SK-N-SH (cell line): ENCODE measurements around the gene OXT. TPM values are rescaled to one million over a fixed set of nuclear protein-coding genes. Genes with fewer than 3 reads are reported as not detected.

ENCODE experiments used
- CTCF ChIA-PET: fragments of 300-600, 350-600 bp; formaldehyde crosslinking; extraction: SDS; loops from one replicate; lab custom pipeline; 2021; lab: Yijun Ruan, JAX
- POLR2A ChIA-PET: fragments of 350-600 bp; sonication (Branson Sonifier 250); formaldehyde crosslinking; extraction: SDS; loops from one replicate; lab custom pipeline; 2020; ENCODE audit warnings: antibody characterized with exemption, inconsistent platforms; lab: Yijun Ruan, JAX
- DNase-seq: peaks from one replicate; pipeline ENCODE4 v3.0.0; 2012
- H2AFZ ChIP-seq: fragments of 200-600 bp; sonication (generic); 2 replicates; pipeline ENCODE4 v1.8.1; 2016; ENCODE audit warnings: antibody characterized with exemption, mild to moderate bottlenecking, low read depth
- H3F3A ChIP-seq: fragments of 200-600 bp; sonication (generic); replicated peaks from 2 replicates; pipeline ENCODE3; 2016; ENCODE audit warnings: antibody characterized with exemption, mild to moderate bottlenecking; ENCODE audit not compliant: insufficient read depth
- H3K27ac ChIP-seq, 2 experiments: fragments of 200-500 bp in 1 of 2; fragments of 200-600 bp in 1 of 2; sonication (Bioruptor generic) in 1 of 2; sonication (generic), shearing (Covaris generic) in 1 of 2; 2 replicates each; pipeline versions ENCODE4 v1.5.1 to v1.6.1; 2014 to 2016; ENCODE audit warnings: low read depth in 2 of 2, inconsistent platforms in 1 of 2, low read length in 1 of 2, mild to moderate bottlenecking in 1 of 2, mixed read lengths in 1 of 2
- H3K27me3 ChIP-seq: fragments of 200-600 bp; sonication (generic), shearing (Covaris generic); 2 replicates; pipeline ENCODE4 v1.6.1; 2016; ENCODE audit warnings: mixed run types; ENCODE audit not compliant: insufficient read depth
- H3K36me3 ChIP-seq, 2 experiments: fragments of 200-500 bp in 1 of 2; fragments of 200-600 bp in 1 of 2; sonication (Bioruptor generic) in 1 of 2; sonication (generic) in 1 of 2; replicated peaks in 1 of 2; 2 replicates each; pipeline versions ENCODE3 to v1.5.1; 2014 to 2016; ENCODE audit warnings: low read length in 1 of 2, mild to moderate bottlenecking in 1 of 2; ENCODE audit not compliant: insufficient read depth in 2 of 2, control insufficient read depth in 1 of 2
- H3K4me1 ChIP-seq, 2 experiments: fragments of 200-500 bp in 1 of 2; fragments of 200-600 bp in 1 of 2; sonication (Bioruptor generic) in 1 of 2; sonication (generic), shearing (Covaris generic) in 1 of 2; 2 replicates each; pipeline versions ENCODE4 v1.5.1 to v1.6.1; 2014 to 2016; ENCODE audit warnings: low read depth in 1 of 2, low read length in 1 of 2, mixed run types in 1 of 2; ENCODE audit not compliant: insufficient read depth in 2 of 2, control insufficient read depth in 1 of 2
- H3K4me2 ChIP-seq: fragments of 200-600 bp; sonication (generic), shearing (Covaris generic); 2 replicates; pipeline ENCODE4 v1.6.1; 2017; ENCODE audit warnings: mixed run types
- H3K4me3 ChIP-seq, 2 experiments: fragments of 200-500 bp in 1 of 2; fragments of 200-600 bp in 1 of 2; sonication (Bioruptor generic) in 1 of 2; sonication (generic), shearing (Covaris generic) in 1 of 2; 2 replicates each; pipeline versions ENCODE4 v1.5.1 to v1.8.1; 2014 to 2016; ENCODE audit warnings: low read depth in 2 of 2, inconsistent platforms in 1 of 2, low read length in 1 of 2, mild to moderate bottlenecking in 1 of 2, mixed read lengths in 1 of 2, moderate library complexity in 1 of 2
- H3K79me2 ChIP-seq: fragments of 200-600 bp; sonication (generic); 2 replicates; pipeline ENCODE4 v1.8.1; 2017; ENCODE audit warnings: mild to moderate bottlenecking; ENCODE audit not compliant: insufficient read depth
- H3K9ac ChIP-seq: fragments of 200-600 bp; sonication (generic); 2 replicates; pipeline ENCODE4 v1.6.1; 2017; ENCODE audit warnings: mixed run types
- H3K9me2 ChIP-seq: fragments of 200-600 bp; sonication (generic); 2 replicates; pipeline ENCODE4 v1.6.1; 2017; ENCODE audit warnings: mixed run types
- H3K9me3 ChIP-seq: fragments of 200-600 bp; sonication (generic); 2 replicates; pipeline ENCODE4 v1.6.1; 2017; ENCODE audit warnings: mixed run types, mild to moderate bottlenecking, moderate library complexity
- H4K20me1 ChIP-seq: fragments of 200-600 bp; sonication (generic); 2 replicates; pipeline ENCODE4 v1.6.1; 2017; ENCODE audit warnings: mild to moderate bottlenecking, mixed run types; ENCODE audit not compliant: insufficient read depth
- FOSL2 ChIP-seq: IDR thresholded peaks from 2 replicates; pipeline ENCODE4 v1.4.0; 2012; ENCODE audit warnings: low read depth, mild to moderate bottlenecking, moderate library complexity, borderline replicate concordance
- NRF1 ChIP-seq: IDR thresholded peaks from 2 replicates; pipeline ENCODE4 v1.6.1; 2012; ENCODE audit warnings: low read depth, mild to moderate bottlenecking, low read length
- POLR2AphosphoS5 ChIP-seq: IDR thresholded peaks from 2 replicates; pipeline ENCODE4 v1.6.1; 2012; ENCODE audit warnings: low read depth, low read length
- RXRA ChIP-seq: IDR thresholded peaks from 2 replicates; pipeline ENCODE4 v1.4.0; 2012; ENCODE audit warnings: low read depth, mild to moderate bottlenecking, borderline replicate concordance
- TCF12 ChIP-seq: IDR thresholded peaks from 2 replicates; pipeline ENCODE4 v1.4.0; 2012
- TEAD4 ChIP-seq: IDR thresholded peaks from 2 replicates; pipeline ENCODE4 v1.4.0; 2012; ENCODE audit warnings: mild to moderate bottlenecking, borderline replicate concordance; ENCODE audit not compliant: insufficient read depth
- WGBS: methylation state at CpG from one replicate; pipeline ENCODE4 v1.1.6; 2017; ENCODE audit warnings: low lambda C conversion rate; 5-methylcytosine and 5-hydroxymethylcytosine counted together
- polyA plus RNA-seq, 3 experiments: library from polyadenylated mRNA; depleted of rRNA; stranded (reverse); fragments of >200 nt; gene quantifications; 2 replicates each; pipeline ENCODE4 v1.2.3, GENCODE V29; 2012
- TF ChIP-seq, protein P1 (sequence below): fragments of 200-600 bp; sonication (generic); IDR thresholded peaks from 2 replicates; pipeline ENCODE4 v1.6.1; 2017; ENCODE audit warnings: antibody characterized with exemption, mild to moderate bottlenecking, moderate library complexity
- TF ChIP-seq, protein P2 (sequence below): IDR thresholded peaks from 2 replicates; pipeline ENCODE4; 2012

OXT gene
- polyA plus RNA-seq, 1 of the 3 experiments (the other 2 are of a cell fraction) = not detected

DNA sequence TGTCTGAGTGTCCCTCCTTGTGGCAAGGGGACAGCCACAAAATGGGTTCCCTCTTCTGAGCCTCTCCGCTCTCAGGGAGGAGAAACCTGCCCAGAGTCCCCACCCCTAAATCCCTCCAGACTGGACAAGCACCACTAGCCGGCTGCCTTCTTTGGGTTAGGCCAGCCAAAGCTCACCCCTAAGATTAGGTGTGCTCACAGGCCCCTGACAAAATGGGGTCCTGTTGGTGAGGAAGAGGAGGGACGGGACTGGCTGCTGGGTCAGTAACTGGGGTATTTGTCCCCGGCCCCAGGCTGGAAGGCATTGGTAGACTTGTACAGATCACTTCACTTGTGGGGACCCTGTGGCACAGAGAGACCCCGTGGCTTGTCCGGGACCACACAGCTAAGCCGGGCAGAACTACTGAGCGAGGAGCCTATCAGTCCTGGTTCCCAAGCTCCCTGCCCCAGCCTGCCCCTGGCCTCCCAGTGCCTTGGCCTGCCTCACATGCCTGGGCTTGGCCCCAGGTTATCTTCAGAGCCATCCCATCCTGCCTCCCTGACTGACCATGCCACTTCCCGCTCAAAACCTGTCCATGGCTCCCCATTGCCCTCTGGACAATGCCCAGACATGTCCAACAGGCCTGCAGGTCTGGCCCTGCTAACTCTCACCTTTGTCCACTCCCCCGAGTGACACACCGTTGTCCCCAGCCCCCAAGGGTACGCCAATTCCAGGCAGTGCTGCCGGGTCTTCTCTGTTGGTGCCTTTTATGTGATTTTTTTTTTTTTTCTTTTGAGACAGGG, 23.6 kb downstream of the OXT start:
- Histone ChIP-seq H3K9me2 (no peaks in the 10 kb centered on the region), H3K4me3 (no peak overlapping the region), H3K9me3 (no peaks in the 10 kb centered on the region), H3K79me2 (no peaks in the 10 kb centered on the region), H3K4me2 (no peak overlapping the region), H3F3A (no peaks in the 10 kb centered on the region), H3K27me3 (no peaks in the 10 kb centered on the region), H2AFZ (no peak overlapping the region), H3K4me1 (no peaks in the 10 kb centered on the region), H3K27ac (no peak overlapping the region), H3K9ac (no peak overlapping the region), H4K20me1 (no peaks in the 10 kb centered on the region), H3K36me3 (no peaks in the 10 kb centered on the region)
- ChIA-PET CTCF (no interaction called here), POLR2A (no interaction called here)
- TF ChIP-seq FOSL2 (no peak), TCF12 (no peak), RXRA (no peak)
- TF ChIP-seq, protein P1, sequence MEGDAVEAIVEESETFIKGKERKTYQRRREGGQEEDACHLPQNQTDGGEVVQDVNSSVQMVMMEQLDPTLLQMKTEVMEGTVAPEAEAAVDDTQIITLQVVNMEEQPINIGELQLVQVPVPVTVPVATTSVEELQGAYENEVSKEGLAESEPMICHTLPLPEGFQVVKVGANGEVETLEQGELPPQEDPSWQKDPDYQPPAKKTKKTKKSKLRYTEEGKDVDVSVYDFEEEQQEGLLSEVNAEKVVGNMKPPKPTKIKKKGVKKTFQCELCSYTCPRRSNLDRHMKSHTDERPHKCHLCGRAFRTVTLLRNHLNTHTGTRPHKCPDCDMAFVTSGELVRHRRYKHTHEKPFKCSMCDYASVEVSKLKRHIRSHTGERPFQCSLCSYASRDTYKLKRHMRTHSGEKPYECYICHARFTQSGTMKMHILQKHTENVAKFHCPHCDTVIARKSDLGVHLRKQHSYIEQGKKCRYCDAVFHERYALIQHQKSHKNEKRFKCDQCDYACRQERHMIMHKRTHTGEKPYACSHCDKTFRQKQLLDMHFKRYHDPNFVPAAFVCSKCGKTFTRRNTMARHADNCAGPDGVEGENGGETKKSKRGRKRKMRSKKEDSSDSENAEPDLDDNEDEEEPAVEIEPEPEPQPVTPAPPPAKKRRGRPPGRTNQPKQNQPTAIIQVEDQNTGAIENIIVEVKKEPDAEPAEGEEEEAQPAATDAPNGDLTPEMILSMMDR = no peak
- DNase-seq = no peak
- 85% methylated on average over 6 of the region's 13 CpGs for WGBS

DNA sequence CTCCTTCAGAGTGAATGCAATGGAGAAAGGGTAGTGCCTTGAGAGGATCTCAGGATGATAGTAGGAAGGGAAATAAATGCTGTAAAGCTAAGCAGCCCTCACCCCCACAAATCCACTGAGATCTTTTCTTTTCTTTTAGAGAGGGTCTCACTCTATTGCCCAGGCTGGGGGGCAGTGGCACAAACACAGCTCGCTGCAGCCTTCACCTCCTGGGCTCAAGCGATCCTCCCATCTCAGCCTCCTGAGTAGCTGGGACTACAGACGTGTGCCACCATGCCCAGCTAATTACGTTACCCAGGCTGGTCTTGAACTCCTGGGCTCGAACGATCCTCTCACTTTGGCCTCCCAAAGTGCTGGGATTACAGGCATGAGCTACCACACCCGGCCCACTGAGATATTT, 29.1 kb downstream of the OXT start:
- Histone ChIP-seq H4K20me1 (no peaks in the 10 kb centered on the region), H3K27me3 (no peaks in the 10 kb centered on the region), H3K9ac (no peak overlapping the region), H3K36me3 (no peaks in the 10 kb centered on the region), H3K9me2 (no peaks in the 10 kb centered on the region), H3K4me1 (no peaks in the 10 kb centered on the region), H3F3A (no peaks in the 10 kb centered on the region), H3K9me3 (no peaks in the 10 kb centered on the region), H3K79me2 (no peaks in the 10 kb centered on the region), H3K4me2 (no peak overlapping the region), H3K27ac (no peak overlapping the region), H2AFZ (no peak overlapping the region), H3K4me3 (no peak overlapping the region)
- no peak for TF ChIP-seq NRF1
- TF ChIP-seq TEAD4 = no peak
- TF ChIP-seq, protein P2, sequence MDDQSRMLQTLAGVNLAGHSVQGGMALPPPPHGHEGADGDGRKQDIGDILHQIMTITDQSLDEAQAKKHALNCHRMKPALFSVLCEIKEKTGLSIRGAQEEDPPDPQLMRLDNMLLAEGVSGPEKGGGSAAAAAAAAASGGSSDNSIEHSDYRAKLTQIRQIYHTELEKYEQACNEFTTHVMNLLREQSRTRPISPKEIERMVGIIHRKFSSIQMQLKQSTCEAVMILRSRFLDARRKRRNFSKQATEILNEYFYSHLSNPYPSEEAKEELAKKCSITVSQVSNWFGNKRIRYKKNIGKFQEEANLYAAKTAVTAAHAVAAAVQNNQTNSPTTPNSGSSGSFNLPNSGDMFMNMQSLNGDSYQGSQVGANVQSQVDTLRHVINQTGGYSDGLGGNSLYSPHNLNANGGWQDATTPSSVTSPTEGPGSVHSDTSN = no peak
- TF ChIP-seq POLR2AphosphoS5 = no peak
- no peak for TF ChIP-seq FOSL2
- DNase-seq = no peak
- ChIA-PET POLR2A (no interaction called here), CTCF (interaction anchor here (1.1 to 3.5 kb wide), 2 partner anchors 16 to 47 kb away, joined by 4 to 12 read pairs; no protein-coding TSS in a partner anchor)
- 55% methylated on average over 6 of the region's 7 CpGs for WGBS
